ENCODE results near the gene ABTB2. TPM values are rescaled to one million over a fixed set of nuclear protein-coding genes. Genes with fewer than 3 reads are reported as not detected.
A peak's percentile ranks its signal among the peaks of the same experiment; 100 is the strongest.

Gene ABTB2
- polyA plus RNA-seq, 2 of the 4 experiments (the other 2 are of a cell fraction), result 8.9 to 15.4 TPM

DNA sequence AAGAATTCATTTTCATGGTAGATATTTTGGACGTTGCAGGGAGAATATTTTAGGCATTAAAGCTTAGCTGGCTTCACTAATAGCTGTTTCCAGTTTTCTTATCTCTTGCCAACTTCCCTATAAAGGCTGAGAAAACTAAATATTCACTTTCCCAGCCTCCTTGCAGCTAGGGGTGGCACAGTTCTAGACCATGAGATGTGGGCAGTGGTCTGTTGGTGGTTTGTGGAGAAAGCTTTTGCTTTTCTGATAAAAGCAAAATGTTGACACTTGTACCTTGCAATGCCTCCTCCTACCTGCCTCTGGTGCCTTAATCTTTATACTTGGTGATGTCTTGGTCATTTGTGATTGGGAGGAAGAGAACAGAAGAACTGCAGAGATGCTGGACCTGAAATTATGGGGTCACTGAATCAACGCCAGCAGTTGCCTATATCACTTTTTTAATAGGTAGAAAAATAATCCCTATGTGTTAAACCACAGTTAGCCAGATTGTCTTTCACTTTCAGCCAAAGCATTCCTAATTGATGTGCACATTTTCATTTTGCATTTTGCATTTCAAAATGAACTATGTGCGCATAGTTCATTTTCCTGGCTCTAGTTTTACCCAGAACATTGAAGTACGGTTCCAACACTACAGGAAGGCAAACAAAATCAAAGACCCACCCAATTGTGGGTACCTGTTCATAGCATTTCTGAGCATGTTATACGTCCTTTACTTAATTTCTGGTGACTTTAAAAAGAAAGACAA is 24.9 kb upstream of the ABTB2 start:
- H3K4me3 ChIP-seq, result no peak overlapping the region
- H3K27ac ChIP-seq, result no peak overlapping the region
- H3K4me1 ChIP-seq, result peaks cover 24% of the 10 kb centered on the region
- POLR2A ChIA-PET, result no interaction called here
- ATAC-seq, result no peak
- no peak for FAIRE-seq
- no peak for TF ChIP-seq EHMT2 (IDR thresholded peaks at IDR 0.05; ENCODE audit: low read depth)
- TF ChIP-seq EP300 (IDR thresholded peaks at IDR 0.05), result no peak
- no peak for TF ChIP-seq RARB (CRISPR knock-in tag; IDR thresholded peaks at IDR 0.05)
- TF ChIP-seq TFCP2L1 (CRISPR knock-in tag; IDR thresholded peaks at IDR 0.05), result no peak
- TF ChIP-seq ZFP36 (IDR thresholded peaks at IDR 0.05; ENCODE audit: borderline replicate concordance, partially characterized antibody), result no peak
- TF ChIP-seq MAZ (IDR thresholded peaks at IDR 0.05; ENCODE audit: borderline replicate concordance, low read depth, low read length), result no peak
- TF ChIP-seq, protein P1, sequence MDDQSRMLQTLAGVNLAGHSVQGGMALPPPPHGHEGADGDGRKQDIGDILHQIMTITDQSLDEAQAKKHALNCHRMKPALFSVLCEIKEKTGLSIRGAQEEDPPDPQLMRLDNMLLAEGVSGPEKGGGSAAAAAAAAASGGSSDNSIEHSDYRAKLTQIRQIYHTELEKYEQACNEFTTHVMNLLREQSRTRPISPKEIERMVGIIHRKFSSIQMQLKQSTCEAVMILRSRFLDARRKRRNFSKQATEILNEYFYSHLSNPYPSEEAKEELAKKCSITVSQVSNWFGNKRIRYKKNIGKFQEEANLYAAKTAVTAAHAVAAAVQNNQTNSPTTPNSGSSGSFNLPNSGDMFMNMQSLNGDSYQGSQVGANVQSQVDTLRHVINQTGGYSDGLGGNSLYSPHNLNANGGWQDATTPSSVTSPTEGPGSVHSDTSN (IDR thresholded peaks at IDR 0.05), result no peak
- no peak for TF ChIP-seq BHLHE40 (IDR thresholded peaks at IDR 0.05; ENCODE audit: low read depth, low read length)
- no peak for TF ChIP-seq KDM1A (IDR thresholded peaks at IDR 0.05; ENCODE audit: low read depth)
- no peak for TF ChIP-seq HEYL (CRISPR knock-in tag; IDR thresholded peaks at IDR 0.05)
- no peak overlapping the region for H3K4me2 ChIP-seq
- no peak for DNase-seq (ENCODE audit: low read depth in 1 of 2, low spot score in 1 of 2)
- 74% methylated on average over 5 of the region's 5 CpGs for WGBS (ENCODE audit: missing lambda C conversion rate)
- CTCF ChIA-PET, result interaction anchor here (0.8 kb wide), 1 partner anchor 110 kb away, joined by 3 read pairs; no protein-coding TSS in a partner anchor
- H3K9me3 ChIP-seq, result peaks cover 9% of the 10 kb centered on the region

DNA sequence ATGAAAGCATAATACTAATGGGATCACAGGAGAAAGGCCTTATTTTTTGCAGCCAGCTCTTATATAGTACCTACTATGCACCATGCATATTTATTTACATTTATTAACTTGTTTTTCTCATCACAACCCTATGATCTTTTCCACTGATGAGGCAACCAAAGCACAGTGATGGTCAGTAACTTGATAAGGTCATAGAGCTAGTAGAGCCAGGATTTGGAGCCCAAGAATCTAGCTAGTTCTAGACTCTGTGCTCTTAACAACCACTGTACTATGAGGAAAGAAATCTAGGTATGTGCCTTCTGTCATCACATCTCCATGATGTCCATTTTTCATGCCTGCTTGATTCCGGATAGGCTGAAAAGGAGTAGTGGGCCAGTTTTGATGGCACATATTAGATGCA is 24.0 kb upstream of the ABTB2 start:
- CTCF ChIA-PET, result interaction anchor here (0.8 to 2.1 kb wide), 3 partner anchors 16 to 111 kb away, joined by 3 to 6 read pairs (median 6); no protein-coding TSS in a partner anchor
- no peak overlapping the region for H3K4me2 ChIP-seq
- no peak for ATAC-seq
- FAIRE-seq, result no peak
- H3K4me3 ChIP-seq, result no peak overlapping the region
- 96% methylated on average over 1 of the region's 1 CpG for WGBS (ENCODE audit: missing lambda C conversion rate)
- POLR2A ChIA-PET, result no interaction called here
- TF ChIP-seq HOXB13 (CRISPR knock-in tag; IDR thresholded peaks at IDR 0.05; ENCODE audit: low read depth) (no peak), JUN (IDR thresholded peaks at IDR 0.05) (no peak), HDAC2 (IDR thresholded peaks at IDR 0.05) (no peak), RFX5 (IDR thresholded peaks at IDR 0.05) (no peak), ZC3H11A (IDR thresholded peaks at IDR 0.05) (no peak), RNF2 (IDR thresholded peaks at IDR 0.05; ENCODE audit: borderline replicate concordance, low read depth) (no peak)
- peaks cover 18% of the 10 kb centered on the region for H3K9me3 ChIP-seq
- H3K27ac ChIP-seq, result no peak overlapping the region
- H3K4me1 ChIP-seq, result peaks cover 23% of the 10 kb centered on the region
- DNase-seq (ENCODE audit: low read depth in 1 of 2, low spot score in 1 of 2), result no peak

DNA sequence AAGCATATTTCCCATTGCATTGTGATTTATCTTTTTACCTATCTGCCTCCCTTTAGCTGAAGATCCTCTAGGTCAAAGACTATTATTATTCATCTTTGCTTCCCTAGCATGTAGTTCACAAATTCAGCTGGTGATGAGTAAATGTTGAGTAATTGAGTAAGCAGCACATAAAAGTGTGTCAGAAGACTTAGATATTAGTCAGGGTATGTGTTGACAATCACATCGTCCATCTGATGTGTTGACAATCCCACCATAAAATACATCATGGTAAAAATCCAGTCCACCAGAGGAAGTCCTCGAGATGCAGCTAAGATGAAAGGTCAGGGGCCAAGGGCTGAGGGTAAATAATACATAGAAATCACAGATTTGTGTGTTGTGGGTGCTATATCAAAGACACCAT is 22.9 kb upstream of the ABTB2 start:
- WGBS (ENCODE audit: missing lambda C conversion rate), result 0% methylated on average over 2 of the region's 2 CpGs
- DNase-seq (ENCODE audit: low read depth in 1 of 2, low spot score in 1 of 2) (peak; percentile 50 to 65), FAIRE-seq (peak; percentile 97), ATAC-seq (peak; percentile 78 to 81)
- H3K4me2 ChIP-seq, result peak overlapping the region; percentile 44
- H3K27ac ChIP-seq, result no peak overlapping the region
- POLR2A ChIA-PET, result no interaction called here
- no peak overlapping the region for H3K4me3 ChIP-seq
- CTCF ChIA-PET, result interaction anchor here (1.0 to 2.1 kb wide), 3 partner anchors 15 to 112 kb away, joined by 3 to 6 read pairs (median 6); no protein-coding TSS in a partner anchor
- H3K9me3 ChIP-seq, result peaks cover 27% of the 10 kb centered on the region
- H3K4me1 ChIP-seq, result peaks cover 23% of the 10 kb centered on the region
- TF ChIP-seq EHMT2 (IDR thresholded peaks at IDR 0.05; ENCODE audit: low read depth) (no peak), HEYL (CRISPR knock-in tag; IDR thresholded peaks at IDR 0.05) (no peak), NFE2L2 (conservative IDR thresholded peaks at IDR 0.05; ENCODE audit: low read length) (no peak), HOXA7 (CRISPR knock-in tag; IDR thresholded peaks at IDR 0.05) (no peak), MAFK (IDR thresholded peaks at IDR 0.05; ENCODE audit: partially characterized antibody) (no peak), SMC3 (IDR thresholded peaks at IDR 0.05) (0 out of 3 replicates have a peak, but pooled peaks have one; percentile 14), JUN (IDR thresholded peaks at IDR 0.05) (peak; percentile 39 to 44; a peak in 1 of 5 replicates), FOXS1 (CRISPR knock-in tag; IDR thresholded peaks at IDR 0.05) (peak; percentile 53; the same call in 1 of the 2 replicates), TFCP2L1 (CRISPR knock-in tag; IDR thresholded peaks at IDR 0.05) (no peak), KDM5A (IDR thresholded peaks at IDR 0.05) (no peak), PHF8 (IDR thresholded peaks at IDR 0.05; ENCODE audit: borderline replicate concordance, low read depth) (no peak), ZNF302 (CRISPR knock-in tag; IDR thresholded peaks at IDR 0.05) (no peak), TP53 (CRISPR knock-in tag; IDR thresholded peaks at IDR 0.05) (no peak), POLR2AphosphoS2 (conservative IDR thresholded peaks at IDR 0.05; ENCODE audit: low read length) (no peak), HDAC2 (IDR thresholded peaks at IDR 0.05) (no peak), GATA3 (IDR thresholded peaks at IDR 0.05; ENCODE audit: borderline replicate concordance) (peak; percentile 95), KDM1A (IDR thresholded peaks at IDR 0.05; ENCODE audit: low read depth) (no peak), ZFP36 (IDR thresholded peaks at IDR 0.05; ENCODE audit: borderline replicate concordance, partially characterized antibody) (peak; percentile 9), MYC (IDR thresholded peaks at IDR 0.05; ENCODE audit: borderline replicate concordance, low read length) (no peak)
- TF ChIP-seq, protein P2, sequence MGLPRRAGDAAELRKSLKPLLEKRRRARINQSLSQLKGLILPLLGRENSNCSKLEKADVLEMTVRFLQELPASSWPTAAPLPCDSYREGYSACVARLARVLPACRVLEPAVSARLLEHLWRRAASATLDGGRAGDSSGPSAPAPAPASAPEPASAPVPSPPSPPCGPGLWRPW (IDR thresholded peaks at IDR 0.05), result 0 out of 2 replicates have a peak, but pooled peaks have one; percentile 17
- TF ChIP-seq, protein P3, sequence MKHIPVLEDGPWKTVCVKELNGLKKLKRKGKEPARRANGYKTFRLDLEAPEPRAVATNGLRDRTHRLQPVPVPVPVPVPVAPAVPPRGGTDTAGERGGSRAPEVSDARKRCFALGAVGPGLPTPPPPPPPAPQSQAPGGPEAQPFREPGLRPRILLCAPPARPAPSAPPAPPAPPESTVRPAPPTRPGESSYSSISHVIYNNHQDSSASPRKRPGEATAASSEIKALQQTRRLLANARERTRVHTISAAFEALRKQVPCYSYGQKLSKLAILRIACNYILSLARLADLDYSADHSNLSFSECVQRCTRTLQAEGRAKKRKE (CRISPR knock-in tag; IDR thresholded peaks at IDR 0.05; ENCODE audit: low read depth), result no peak
- TF ChIP-seq, protein P4, sequence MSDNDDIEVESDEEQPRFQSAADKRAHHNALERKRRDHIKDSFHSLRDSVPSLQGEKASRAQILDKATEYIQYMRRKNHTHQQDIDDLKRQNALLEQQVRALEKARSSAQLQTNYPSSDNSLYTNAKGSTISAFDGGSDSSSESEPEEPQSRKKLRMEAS (IDR thresholded peaks at IDR 0.05), result peak; percentile 75
- TF ChIP-seq, protein P5, sequence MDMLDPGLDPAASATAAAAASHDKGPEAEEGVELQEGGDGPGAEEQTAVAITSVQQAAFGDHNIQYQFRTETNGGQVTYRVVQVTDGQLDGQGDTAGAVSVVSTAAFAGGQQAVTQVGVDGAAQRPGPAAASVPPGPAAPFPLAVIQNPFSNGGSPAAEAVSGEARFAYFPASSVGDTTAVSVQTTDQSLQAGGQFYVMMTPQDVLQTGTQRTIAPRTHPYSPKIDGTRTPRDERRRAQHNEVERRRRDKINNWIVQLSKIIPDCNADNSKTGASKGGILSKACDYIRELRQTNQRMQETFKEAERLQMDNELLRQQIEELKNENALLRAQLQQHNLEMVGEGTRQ (IDR thresholded peaks at IDR 0.05), result no peak

All from A549 (cell line).